ENCODE data around the gene LAMTOR5.
A peak's percentile ranks its signal among the peaks of the same experiment; 100 is the strongest.
"Not testable (repeated sequence)": the region's sequence is repeated elsewhere in the genome, so short reads cannot be mapped to it uniquely, and the experiment has no call there.

Gene LAMTOR5

GRCh38 chr1:110407260-110408210 lies at the start of gene LAMTOR5:
Gene LAMTOR5, minus strand, starts transcription at chr1:110407694. Its CDS starts 74 bp downstream, at chr1:110407620.
- peak; percentile 89 for DNase-seq

- no peak for DNase-seq
Measured at GRCh38 chr1:110457206-110457605, 49.7 kb upstream of the LAMTOR5 start.

GRCh38 chr1:110455151-110455550 lies 47.7 kb upstream of the LAMTOR5 start:
- no peak for DNase-seq

GRCh38 chr1:110454328-110454727 lies 46.8 kb upstream of the LAMTOR5 start:
- DNase-seq: no peak

GRCh38 chr1:110453829-110454228 lies 46.3 kb upstream of the LAMTOR5 start:
- no peak for DNase-seq

- no peak for DNase-seq
Measured at GRCh38 chr1:110452330-110452729, 44.8 kb upstream of the LAMTOR5 start.

- no peak for DNase-seq
Measured at GRCh38 chr1:110450929-110451328, 43.4 kb upstream of the LAMTOR5 start, which contains the start of gene PROK1. Gene PROK1, plus strand, starts transcription at chr1:110451149. Its CDS starts 68 bp downstream, at chr1:110451217.

GRCh38 chr1:110449661-110450651 lies 42.5 kb upstream of the LAMTOR5 start:
- DNase-seq: no peak

- DNase-seq: no peak
Measured at GRCh38 chr1:110444561-110444960, 37.1 kb upstream of the LAMTOR5 start.

GRCh38 chr1:110443451-110443850 lies 36.0 kb upstream of the LAMTOR5 start:
- no peak for DNase-seq

GRCh38 chr1:110441888-110442287 lies 34.4 kb upstream of the LAMTOR5 start:
- no peak for DNase-seq

- DNase-seq: no peak
Measured at GRCh38 chr1:110440877-110441276, 33.4 kb upstream of the LAMTOR5 start.

- not testable (repeated sequence) for DNase-seq
Measured at GRCh38 chr1:110439873-110440272, 32.4 kb upstream of the LAMTOR5 start.

- DNase-seq: no peak
Measured at GRCh38 chr1:110438893-110439292, 31.4 kb upstream of the LAMTOR5 start.

GRCh38 chr1:110437645-110438299 lies 30.3 kb upstream of the LAMTOR5 start:
- not testable (repeated sequence) for DNase-seq

GRCh38 chr1:110436635-110437034 lies 29.1 kb upstream of the LAMTOR5 start:
- DNase-seq: no peak

- no peak for DNase-seq
Measured at GRCh38 chr1:110434946-110435345, 27.5 kb upstream of the LAMTOR5 start.

GRCh38 chr1:110433803-110434202 lies 26.3 kb upstream of the LAMTOR5 start:
- no peak for DNase-seq

- DNase-seq: no peak
Measured at GRCh38 chr1:110433213-110433612, 25.7 kb upstream of the LAMTOR5 start.

- no peak for DNase-seq
Measured at GRCh38 chr1:110430901-110431300, 23.4 kb upstream of the LAMTOR5 start.

- no peak for DNase-seq
Measured at GRCh38 chr1:110430366-110430765, 22.9 kb upstream of the LAMTOR5 start.

- DNase-seq: no peak
Measured at GRCh38 chr1:110428946-110429345, 21.5 kb upstream of the LAMTOR5 start.

GRCh38 chr1:110426854-110427253 lies 19.4 kb upstream of the LAMTOR5 start:
- DNase-seq: no peak

Measured in activated CD8-positive, alpha-beta memory T cell treated with anti-CD3 and anti-CD28 coated beads, Interleukin-2, amount 50 U/mL, for 4 hours (primary cell).